Cardiac muscle cell (in vitro differentiated cells and primary cell): Measurements from ENCODE around the gene PLEKHG4. TPM values are rescaled to one million over a fixed set of nuclear protein-coding genes. Genes with fewer than 3 reads are reported as not detected.

Experiments used
- DNase-seq, 2 donors: peaks; one replicate each; pipeline versions ENCODE4 v3.0.0 to v3.0.0-alpha.2; 2010 to 2017; ENCODE audit warnings: low read depth in 1 of 2, low spot score in 1 of 2
- H3K27ac ChIP-seq: fragments of 200-600 bp; sonication (generic); 2 replicates; pipeline ENCODE4 v1.5.1; 2016
- H3K27me3 ChIP-seq: fragments of 200-600 bp; sonication (generic); 2 replicates; pipeline ENCODE4 v1.6.0; 2016; ENCODE audit warnings: control low read depth
- H3K36me3 ChIP-seq: fragments of 200-600 bp; sonication (generic); 2 replicates; pipeline ENCODE4 v1.5.1; 2016; ENCODE audit warnings: control low read depth
- H3K4me1 ChIP-seq: fragments of 200-600 bp; sonication (generic); 2 replicates; pipeline ENCODE4 v1.8.1; 2017; ENCODE audit warnings: low read depth, mild to moderate bottlenecking, mixed run types
- H3K4me3 ChIP-seq: fragments of 200-600 bp; sonication (generic); 2 replicates; pipeline ENCODE4 v1.5.1; 2016; ENCODE audit warnings: mild to moderate bottlenecking
- H3K9me3 ChIP-seq: fragments of 200-600 bp; sonication (generic); 2 replicates; pipeline ENCODE4 v1.5.1; 2017; ENCODE audit warnings: low read depth, mild to moderate bottlenecking, control low read depth
- CTCF ChIP-seq: IDR thresholded peaks from 2 replicates; pipeline ENCODE4 v1.5.1; 2012; ENCODE audit warnings: low read depth, mild to moderate bottlenecking, low read length
- polyA plus RNA-seq: library from polyadenylated mRNA; unstranded; fragments of >200 nt; fragmentation: Nextera tagmentation; extraction: Ambion mirVana; gene quantifications from 2 replicates; pipeline ENCODE4 v1.2.1, GENCODE V29; 2016
- total RNA-seq: library from RNA; depleted of rRNA; stranded (reverse); fragments of >200 nt; gene quantifications from 2 replicates; pipeline ENCODE4 v1.2.3, GENCODE V29; 2016

PLEKHG4 gene
- total and polyA plus RNA-seq, 2 experiments from 2014 or later, result 1.0 to 6.8 TPM

GRCh38 chr16:67302970-67303369, 23.6 kb downstream of the PLEKHG4 start:
- H3K36me3 ChIP-seq, result no peaks in the 10 kb centered on the region
- no peak overlapping the region for H3K27ac ChIP-seq
- no peak overlapping the region for H3K4me3 ChIP-seq
- TF ChIP-seq CTCF, result no peak
- no peaks in the 10 kb centered on the region for H3K4me1 ChIP-seq
- no peak for DNase-seq
- no peaks in the 10 kb centered on the region for H3K27me3 ChIP-seq
- no peaks in the 10 kb centered on the region for H3K9me3 ChIP-seq

GRCh38 chr16:67304020-67304419, 24.7 kb downstream of the PLEKHG4 start:
- no peak for DNase-seq
- no peaks in the 10 kb centered on the region for H3K27me3 ChIP-seq
- H3K36me3 ChIP-seq, result no peaks in the 10 kb centered on the region
- H3K4me1 ChIP-seq, result no peaks in the 10 kb centered on the region
- no peak overlapping the region for H3K27ac ChIP-seq
- no peak overlapping the region for H3K4me3 ChIP-seq
- no peaks in the 10 kb centered on the region for H3K9me3 ChIP-seq
- TF ChIP-seq CTCF, result no peak

GRCh38 chr16:67305216-67306071, 26.1 kb downstream of the PLEKHG4 start:
- DNase-seq, result no peak
- no peaks in the 10 kb centered on the region for H3K4me1 ChIP-seq
- no peaks in the 10 kb centered on the region for H3K36me3 ChIP-seq
- H3K27me3 ChIP-seq, result no peaks in the 10 kb centered on the region
- no peak overlapping the region for H3K27ac ChIP-seq
- H3K9me3 ChIP-seq, result no peaks in the 10 kb centered on the region
- no peak for TF ChIP-seq CTCF
- H3K4me3 ChIP-seq, result no peak overlapping the region

- no peaks in the 10 kb centered on the region for H3K36me3 ChIP-seq
- no peak for TF ChIP-seq CTCF
- no peak for DNase-seq
These were observed 31.2 kb downstream of the PLEKHG4 start for GRCh38 chr16:67310561-67310960.

GRCh38 chr16:67311607-67312488, 32.5 kb downstream of the PLEKHG4 start:
- Histone ChIP-seq H3K36me3 (no peaks in the 10 kb centered on the region), H3K27me3 (peaks cover 9% of the 10 kb centered on the region), H3K4me3 (no peak overlapping the region), H3K4me1 (no peaks in the 10 kb centered on the region), H3K27ac (no peak overlapping the region), H3K9me3 (no peaks in the 10 kb centered on the region)
- DNase-seq, result peak in 1 of 2 donors; percentile 97
- TF ChIP-seq CTCF, result no peak

More at GRCh38 chr16:67310561-67310960, 31.2 kb downstream of the PLEKHG4 start:
- no peaks in the 10 kb centered on the region for H3K4me1 ChIP-seq
- H3K27me3 ChIP-seq, result peaks cover 4% of the 10 kb centered on the region
- no peak overlapping the region for H3K27ac ChIP-seq
- H3K9me3 ChIP-seq, result no peaks in the 10 kb centered on the region
- no peak overlapping the region for H3K4me3 ChIP-seq
